Dermis microvascular lymphatic vessel endothelial cell (primary cell): ENCODE results near the gene UCP1. TPM values are rescaled to one million over a fixed set of nuclear protein-coding genes. Genes with fewer than 3 reads are reported as not detected.
"Not testable (repeated sequence)": the region's sequence is repeated elsewhere in the genome, so short reads cannot be mapped to it uniquely, and the experiment has no call there.

Source experiments
- DNase-seq, 2 donors: peaks; one replicate each; pipeline versions ENCODE4 v3.0.0 to v3.0.0-alpha.2; 2010; ENCODE audit warnings: low read depth in 2 of 2
- total RNA-seq: library from RNA; depleted of rRNA; stranded (reverse); fragments of >200 nt; gene quantifications from 2 replicates; pipeline ENCODE4 v1.2.1, GENCODE V29; 2014

The UCP1 gene
- total RNA-seq, 1 donor from 2014 or later, result not detected

DNA sequence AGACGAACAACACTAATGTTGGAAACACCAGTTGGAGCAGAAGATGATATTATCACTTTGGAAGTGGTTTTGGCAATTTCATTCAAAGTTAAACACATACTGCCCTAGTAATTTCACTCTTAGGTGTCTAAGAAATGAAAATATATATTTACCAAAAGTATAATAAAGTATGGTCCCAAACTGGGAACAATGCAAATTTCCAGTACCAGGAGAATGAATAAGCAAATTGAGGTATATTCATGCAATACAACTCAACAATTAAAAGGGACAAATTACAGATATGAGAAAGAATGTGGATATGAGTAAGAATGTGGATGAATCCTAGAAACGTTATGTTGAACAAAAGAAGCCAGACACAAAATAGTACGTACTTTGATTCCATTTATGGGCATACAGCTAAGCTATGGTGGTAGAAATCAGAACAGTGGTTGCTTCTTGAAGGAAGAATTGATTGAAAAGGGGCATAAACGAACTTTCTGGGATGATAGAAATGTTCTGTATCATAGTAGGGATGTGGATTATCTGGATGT lies 34.7 kb downstream of the UCP1 start:
- DNase-seq, result no peak

DNA sequence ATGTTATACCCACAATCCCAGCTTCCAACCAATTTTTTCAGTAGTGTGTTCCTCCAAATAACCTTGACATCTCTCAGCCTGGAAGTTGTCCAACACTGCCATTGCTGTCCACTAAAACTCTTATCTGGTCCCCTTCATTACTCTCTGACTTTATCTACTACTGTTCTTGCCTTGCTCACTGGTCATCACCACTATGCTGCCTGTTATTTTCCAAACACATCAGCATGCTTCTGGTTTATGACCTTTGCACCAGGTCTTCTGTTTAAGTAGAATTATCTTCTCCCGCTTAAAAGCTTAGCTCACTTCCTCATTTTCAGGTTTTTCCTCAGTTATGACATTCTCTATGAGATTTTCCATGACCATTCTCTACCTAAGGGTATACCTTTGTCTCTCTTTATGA lies 39.3 kb downstream of the UCP1 start:
- DNase-seq, result no peak

DNA sequence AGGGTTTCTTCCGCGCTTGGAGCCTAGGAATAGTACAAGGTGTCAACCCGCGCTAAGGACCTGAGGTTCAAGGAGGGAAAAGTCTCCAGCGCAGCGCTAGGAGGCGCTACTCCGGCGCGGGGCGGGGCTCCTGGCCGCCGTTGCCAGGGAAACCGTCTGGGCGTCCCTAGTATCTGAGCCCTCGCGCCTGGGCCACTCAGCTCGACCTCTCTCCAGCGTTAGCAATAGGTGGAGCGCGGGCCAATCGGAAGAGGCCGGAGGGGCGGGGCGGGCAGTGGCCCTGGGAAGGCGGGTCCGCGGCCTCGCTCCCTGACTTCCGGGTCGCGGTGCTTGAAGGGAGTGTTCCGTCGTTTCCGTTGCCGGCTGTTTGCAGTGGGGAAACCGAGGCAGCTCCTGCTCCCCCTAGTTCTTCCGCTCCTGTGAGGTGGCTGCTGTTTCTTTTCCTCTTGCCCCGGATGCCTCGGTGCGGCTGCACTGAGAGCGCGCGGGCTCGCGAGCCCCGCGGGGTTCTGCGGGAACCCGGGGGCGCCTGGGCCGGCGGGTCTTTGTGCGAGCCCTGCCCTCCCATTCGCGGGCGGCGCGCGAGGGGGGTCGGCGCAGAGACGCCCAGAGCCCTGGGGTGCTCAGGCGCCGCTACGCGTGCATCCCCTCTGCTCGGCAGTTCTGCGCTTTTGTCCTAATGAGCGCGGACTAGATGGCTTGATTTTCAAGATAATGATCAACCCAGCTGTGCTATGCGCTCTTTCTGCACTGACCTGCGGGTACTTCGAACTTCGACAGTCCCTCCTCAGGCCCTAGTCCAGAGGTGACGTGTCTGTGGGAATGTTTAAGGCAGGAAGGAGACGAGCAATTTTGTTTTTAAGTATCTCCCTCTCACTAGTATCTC lies 44.7 kb downstream of the UCP1 start, which contains the start of gene ELMOD2:
TSS of gene ELMOD2 (plus strand) at position 312 of the 886 bp plus-strand sequence. CDS start 1,261 bp downstream, outside the sequence.
- DNase-seq, result peak; percentile 89 to 97

DNA sequence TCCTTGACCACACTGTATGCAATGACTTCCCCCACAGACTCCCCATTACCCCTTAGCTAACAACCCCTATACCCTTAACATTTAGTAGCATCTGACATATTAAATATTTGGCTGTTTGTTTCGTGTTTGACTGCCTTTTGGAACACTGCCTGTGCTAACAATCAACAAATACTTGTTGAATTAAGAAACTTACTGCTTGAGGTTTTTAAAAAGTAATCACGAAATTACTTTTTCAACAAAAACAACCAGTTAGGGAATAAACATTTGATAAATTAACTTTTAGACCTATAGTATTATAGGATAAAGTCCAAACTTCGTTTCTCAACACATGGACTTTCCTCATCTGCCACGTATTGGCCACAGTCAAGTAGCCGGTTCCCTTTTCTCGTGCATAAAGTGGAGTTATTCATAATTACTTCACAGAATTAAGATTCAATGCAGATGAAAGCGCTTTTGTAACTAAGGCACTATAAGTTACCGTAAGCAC lies 45.3 kb downstream of the UCP1 start:
- no peak for DNase-seq

DNA sequence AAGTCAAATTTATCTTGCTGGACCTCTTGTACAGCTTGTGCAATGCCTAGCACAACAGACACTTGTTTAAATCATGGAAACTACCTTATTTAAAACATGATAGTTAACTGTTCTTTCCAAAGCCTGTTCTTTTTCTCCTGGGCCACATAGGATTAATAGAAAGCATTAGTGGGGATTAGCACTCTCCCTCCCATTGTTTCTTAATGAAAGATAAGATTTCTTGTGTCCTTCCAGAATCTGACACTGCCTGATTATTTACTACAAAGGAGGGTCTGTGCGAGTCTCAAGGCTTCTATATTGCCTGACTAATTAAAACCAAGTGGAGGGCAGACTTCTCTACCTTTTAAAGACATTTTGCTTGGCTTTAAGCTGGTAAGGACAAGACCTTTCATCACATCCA lies 53.3 kb downstream of the UCP1 start:
- DNase-seq, result no peak

DNA sequence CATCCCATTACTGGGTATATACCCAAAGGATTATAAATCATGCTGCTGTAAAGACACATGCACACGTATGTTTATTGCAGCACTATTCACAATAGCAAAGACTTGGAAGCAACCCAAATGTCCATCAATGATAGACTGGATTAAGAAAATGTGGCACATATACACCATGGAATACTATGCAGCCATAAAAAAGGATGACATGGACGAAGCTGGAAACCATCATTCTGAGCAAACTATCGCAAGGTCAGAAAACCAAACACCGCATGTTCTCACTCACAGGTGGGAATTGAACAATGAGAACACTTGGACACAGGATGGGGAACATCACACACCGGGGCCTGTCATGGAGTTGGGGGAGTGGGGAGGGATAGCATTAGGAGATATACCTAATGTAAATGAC lies 55.0 kb downstream of the UCP1 start:
- not testable (repeated sequence) for DNase-seq

Other genes with a start within 250 kb of the UCP1 start
- 34.8 and 37.6 TPM in 2 replicates for gene SCOC, start 195.3 kb downstream of the UCP1 start, total RNA-seq
- gene CLGN, start 141.3 kb downstream of the UCP1 start, total RNA-seq, result 0.13 and 0.26 TPM in 2 replicates
- not detected in 2 replicates for gene MGAT4D, start 70.7 kb downstream of the UCP1 start, total RNA-seq
- 11.5 and 11.6 TPM in 2 replicates for gene ELMOD2, start 44.8 kb downstream of the UCP1 start, total RNA-seq
- gene TBC1D9, start 187.4 kb upstream of the UCP1 start, total RNA-seq, result 47.2 and 68.8 TPM in 2 replicates